ENCODE results near the gene PRKAR1B. TPM values are rescaled to one million over a fixed set of nuclear protein-coding genes. Genes with fewer than 3 reads are reported as not detected.

Gene PRKAR1B
- total and polyA plus RNA-seq, 10 of the 15 experiments (the other 5 are each of a cell fraction or from before 2014, with no cell fraction given): 1.4 to 45.6 (median 19.3) TPM

DNA sequence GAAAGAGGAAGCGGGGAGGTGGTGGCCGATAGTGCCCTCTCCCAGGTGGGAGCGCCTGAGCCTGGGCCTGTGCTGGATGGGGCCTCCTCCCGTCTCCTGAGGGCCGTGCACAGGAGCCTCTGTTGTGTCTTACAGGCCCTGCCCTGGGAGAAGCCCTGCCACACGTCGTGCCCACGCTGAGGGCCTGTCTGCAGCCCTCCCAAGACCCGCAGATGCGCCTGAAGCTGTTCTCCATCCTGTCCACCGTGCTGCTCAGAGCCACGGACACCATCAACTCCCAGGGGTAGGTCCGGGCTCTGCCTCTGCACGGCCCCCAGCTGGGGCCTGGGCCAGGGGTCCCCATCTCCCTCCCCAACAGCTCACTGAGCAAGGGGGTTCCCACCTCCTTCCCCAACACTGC is 43.3 kb upstream of the PRKAR1B start:
- no TSS peak for BruUV-seq (replicated peaks)
- H3K9ac ChIP-seq (ENCODE audit: control insufficient read depth, insufficient read depth, low read length): no peak overlapping the region
- intact Hi-C loops (cut with micrococcal nuclease; ENCODE audit: unreplicated experiment): loop anchor here (5.0 kb wide), 1 partner anchor 448 kb away; no protein-coding TSS in a partner anchor

GRCh38 chr7:768881-769504 is 41.9 kb upstream of the PRKAR1B start:
- CTCF ChIA-PET: no interaction called here
- in situ Hi-C loops (cut with MboI) (no loop called here), intact Hi-C loops (cut with micrococcal nuclease; ENCODE audit: unreplicated experiment) (no loop called here)
- H3K4me1 ChIP-seq (ENCODE audit: control insufficient read depth, insufficient read depth, low read length): no peaks in the 10 kb centered on the region
- H3K9me3 ChIP-seq (replicated peaks; ENCODE audit: control insufficient read depth, insufficient read depth, low read length): no peaks in the 10 kb centered on the region
- WGBS (ENCODE audit: insufficient coverage, insufficient replicate concordance, low lambda C conversion rate, missing lambda C conversion rate): 96% methylated on average over 32 of the region's 36 CpGs
- DNase-seq (ENCODE audit: low read depth, low spot score) (no peak), ATAC-seq (no peak), FAIRE-seq (no peak)
- POLR2A ChIA-PET: no interaction called here
- RAD21 ChIA-PET (ENCODE audit: unreplicated experiment): no interaction called here
- H3K79me2 ChIP-seq (ENCODE audit: control insufficient read depth, insufficient read depth, low read length): no peaks in the 10 kb centered on the region
- H3K4me2 ChIP-seq (ENCODE audit: control insufficient read depth, insufficient read depth): no peak overlapping the region
- no TSS peak for BruUV-seq (replicated peaks)
- H3K4me3 ChIP-seq: no peak overlapping the region
- H3K27ac ChIP-seq (ENCODE audit: control insufficient read depth, insufficient read depth): no peak overlapping the region
- H4K20me1 ChIP-seq (ENCODE audit: control insufficient read depth, insufficient read depth): no peaks in the 10 kb centered on the region
- H3K9ac ChIP-seq (ENCODE audit: control insufficient read depth, insufficient read depth, low read length): no peak overlapping the region
- H3K27me3 ChIP-seq (replicated peaks in 1 of 2; ENCODE audit: control insufficient read depth in 2 of 2, insufficient read depth in 2 of 2, low read length in 1 of 2): no peaks in the 10 kb centered on the region
- H2AFZ ChIP-seq (ENCODE audit: control insufficient read depth, low read depth, low read length): no peak overlapping the region
- peaks cover 9 to 12% of the 10 kb centered on the region in 2 experiments; a peak in 3 of 4 replicates for H3K36me3 ChIP-seq (ENCODE audit: control insufficient read depth in 2 of 2, insufficient read depth in 2 of 2, low read length in 1 of 2)
- SMC1A ChIA-PET (ENCODE audit: uncharacterized antibody, unreplicated experiment): no interaction called here
- TF ChIP-seq BMI1 (IDR thresholded peaks at IDR 0.05; ENCODE audit: borderline replicate concordance): no peak
- TF ChIP-seq HSF1 (IDR thresholded peaks at IDR 0.05; ENCODE audit: low read depth, low read length): no peak
- TF ChIP-seq IRF5 (IDR thresholded peaks at IDR 0.05; ENCODE audit: borderline replicate concordance): no peak
- TF ChIP-seq HCFC1 (IDR thresholded peaks at IDR 0.05; ENCODE audit: low read length): no peak
- TF ChIP-seq STAT1 (conservative IDR thresholded peaks at IDR 0.05): no peak
- no peak for TF ChIP-seq NKRF (conservative IDR thresholded peaks at IDR 0.05)
- TF ChIP-seq JUND (IDR thresholded peaks at IDR 0.05; ENCODE audit: low read depth, low read length): no peak
- TF ChIP-seq ETV6 (conservative IDR thresholded peaks at IDR 0.05 in 1 of 2, IDR thresholded peaks at IDR 0.05 in 1 of 2; ENCODE audit: borderline replicate concordance in 1 of 2, low read depth in 1 of 2): no peak
- no peak for TF ChIP-seq POU2F2 (IDR thresholded peaks at IDR 0.05; ENCODE audit: borderline replicate concordance, low read depth, low read length)
- no peak for TF ChIP-seq SUPT20H (IDR thresholded peaks at IDR 0.05; ENCODE audit: borderline replicate concordance, control insufficient read depth, low read depth, low read length)

More for the DNA sequence above, 43.3 kb upstream of the PRKAR1B start:
- Histone ChIP-seq H3K4me2 (ENCODE audit: control insufficient read depth, insufficient read depth) (no peak overlapping the region), H3K27me3 (replicated peaks in 1 of 2; ENCODE audit: control insufficient read depth in 2 of 2, insufficient read depth in 2 of 2, low read length in 1 of 2) (no peaks in the 10 kb centered on the region), H4K20me1 (ENCODE audit: control insufficient read depth, insufficient read depth) (no peaks in the 10 kb centered on the region), H3K36me3 (ENCODE audit: control insufficient read depth in 2 of 2, insufficient read depth in 2 of 2, low read length in 1 of 2) (peaks cover 4 to 6% of the 10 kb centered on the region in 2 experiments; a peak in 3 of 4 replicates), H2AFZ (ENCODE audit: control insufficient read depth, low read depth, low read length) (no peak overlapping the region), H3K9me3 (replicated peaks; ENCODE audit: control insufficient read depth, insufficient read depth, low read length) (no peaks in the 10 kb centered on the region), H3K4me3 (no peak overlapping the region), H3K27ac (ENCODE audit: control insufficient read depth, insufficient read depth) (no peak overlapping the region), H3K79me2 (ENCODE audit: control insufficient read depth, insufficient read depth, low read length) (no peaks in the 10 kb centered on the region), H3K4me1 (ENCODE audit: control insufficient read depth, insufficient read depth, low read length) (no peaks in the 10 kb centered on the region)
- WGBS (ENCODE audit: insufficient coverage, insufficient replicate concordance, low lambda C conversion rate, missing lambda C conversion rate): 71% methylated on average over 14 of the region's 14 CpGs
- in situ Hi-C loops (cut with MboI): no loop called here
- SMC1A ChIA-PET (ENCODE audit: uncharacterized antibody, unreplicated experiment): interaction anchor here (0.6 to 1.0 kb wide), 2 partner anchors 437 to 444 kb away, joined by 4 read pairs; no protein-coding TSS in a partner anchor
- POLR2A ChIA-PET: interaction anchor here (0.6 kb wide), 1 partner anchor 198 kb away, joined by 3 read pairs; no protein-coding TSS in a partner anchor
- RAD21 ChIA-PET (ENCODE audit: unreplicated experiment): interaction anchor here (1.4 kb wide), 1 partner anchor 448 kb away, joined by 3 read pairs; no protein-coding TSS in a partner anchor
- DNase-seq (ENCODE audit: low read depth, low spot score) (no peak), ATAC-seq (no peak), FAIRE-seq (no peak)
- TF ChIP-seq SPI1 (IDR thresholded peaks at IDR 0.05; ENCODE audit: borderline replicate concordance, insufficient read depth, low read depth, low read length) (0 out of 2 replicates have a peak, but pooled peaks have one; percentile 18), NBN (IDR thresholded peaks at IDR 0.05) (no peak)
- CTCF ChIA-PET: no interaction called here

All from GM12878 (cell line).